OCI-LY7 (cell line): ENCODE results near the gene MYO16. TPM values are rescaled to one million over a fixed set of nuclear protein-coding genes. Genes with fewer than 3 reads are reported as not detected.
"Not testable (repeated sequence)": the region's sequence is repeated elsewhere in the genome, so short reads cannot be mapped to it uniquely, and the experiment has no call there.

Experiments
- BruUV-seq: library from RNA; stranded (reverse); fragments of 400-500 nt; replicated peaks from 2 replicates; lab custom pipeline; 2021; lab: Mats Ljungman, UMichigan
- CTCF ChIA-PET: fragments of 300-600 bp; sonication (Branson Sonifier 250); formaldehyde crosslinking; loops from one replicate; lab custom pipeline; 2022; ENCODE audit warnings: antibody characterized with exemption; ENCODE audit not compliant: unreplicated experiment; lab: Charles Lee
- POLR2A ChIA-PET: fragments of 300-600 bp; sonication (Branson Sonifier 250); formaldehyde crosslinking; loops from one replicate; lab custom pipeline; 2022; ENCODE audit warnings: antibody characterized with exemption; lab: Charles Lee
- DNase-seq: peaks from one replicate; pipeline ENCODE4 v3.0.0-alpha.2; 2015; ENCODE audit warnings: low spot score
- H2AFZ ChIP-seq: fragments of 200-600 bp; sonication (generic), shearing (Covaris generic); 2 replicates; pipeline ENCODE4 v1.6.1; 2014; ENCODE audit warnings: mild to moderate bottlenecking, antibody characterized with exemption, low read length, moderate library complexity
- H3K27ac ChIP-seq: fragments of 200-600 bp; sonication (generic); 2 replicates; pipeline ENCODE4 v1.5.1; 2014; ENCODE audit warnings: mixed run types, low read depth, mild to moderate bottlenecking, moderate library complexity, low read length, inconsistent platforms; ENCODE audit not compliant: poor library complexity, severe bottlenecking
- H3K36me3 ChIP-seq: fragments of 200-600 bp; sonication (generic); 2 replicates; pipeline ENCODE4 v1.6.1; 2014; ENCODE audit warnings: mild to moderate bottlenecking, antibody characterized with exemption, low read length, moderate library complexity, mixed read lengths; ENCODE audit not compliant: insufficient read depth
- H3K4me1 ChIP-seq: fragments of 200-600 bp; sonication (generic); 2 replicates; pipeline ENCODE4 v1.5.1; 2014; ENCODE audit warnings: mild to moderate bottlenecking, low read length; ENCODE audit not compliant: insufficient read depth, poor library complexity, severe bottlenecking
- H3K4me2 ChIP-seq: fragments of 200-600 bp; sonication (generic); 2 replicates; pipeline ENCODE4 v1.6.1; 2014; ENCODE audit warnings: mild to moderate bottlenecking, low read length
- H3K4me3 ChIP-seq: fragments of 200-600 bp; sonication (generic); 2 replicates; pipeline ENCODE4 v1.5.1; 2014; ENCODE audit warnings: mild to moderate bottlenecking, low read depth, low read length; ENCODE audit not compliant: poor library complexity, severe bottlenecking
- H3K79me2 ChIP-seq: fragments of 200-600 bp; sonication (generic); 2 replicates; pipeline ENCODE4 v1.6.1; 2016; ENCODE audit warnings: low read depth, mild to moderate bottlenecking, low read length, moderate library complexity, mixed read lengths; ENCODE audit not compliant: insufficient read depth
- H3K9me2 ChIP-seq: fragments of 200-600 bp; sonication (generic); 2 replicates; pipeline ENCODE4 v1.6.1; 2016; ENCODE audit warnings: mild to moderate bottlenecking, low read length, mixed read lengths; ENCODE audit not compliant: insufficient read depth
- H3K9me3 ChIP-seq: fragments of 200-600 bp; sonication (generic); 2 replicates; pipeline ENCODE4 v1.6.1; 2014; ENCODE audit warnings: mild to moderate bottlenecking, mixed run types, low read length, mixed read lengths
- H4K20me1 ChIP-seq: fragments of 200-600 bp; sonication (generic); 2 replicates; pipeline ENCODE4 v1.6.1; 2014; ENCODE audit warnings: mild to moderate bottlenecking, antibody characterized with exemption, low read length, moderate library complexity, mixed read lengths; ENCODE audit not compliant: insufficient read depth
- CTCF ChIP-seq: fragments of 200-600 bp; sonication (generic); conservative IDR thresholded peaks from 2 replicates; pipeline ENCODE4 v1.5.1; 2014; ENCODE audit warnings: mild to moderate bottlenecking, antibody characterized with exemption, low read length, moderate library complexity, mixed read lengths
- EZH2phosphoT487 ChIP-seq: fragments of 200-600 bp; sonication (generic); IDR thresholded peaks from 2 replicates; pipeline ENCODE4 v1.6.1; 2018; ENCODE audit warnings: low read depth, borderline replicate concordance, mild to moderate bottlenecking, mixed run types, antibody characterized with exemption, low read length, moderate library complexity, mixed read lengths
- intact Hi-C: fragments of 100-400 bp; cut with micrococcal nuclease; formaldehyde crosslinking; loops from one replicate; pipeline ENCODE4 v1.10.0; 2022; ENCODE audit not compliant: unreplicated experiment
- total RNA-seq, 2 experiments: library from RNA; depleted of rRNA in 1 of 2; stranded (reverse); fragments of >200 nt in 1 of 2; shearing (Covaris generic) in 1 of 2; gene quantifications; 2 replicates each; pipeline ENCODE4 v1.2.3, GENCODE V29; 2014 to 2022

The MYO16 gene
- total RNA-seq, 2 experiments from 2014 or later, result 0.06 TPM; not detected in 1

- CTCF ChIA-PET, result no interaction called here
- intact Hi-C loops, result no loop called here
- Histone ChIP-seq H3K27ac (no peak overlapping the region), H3K36me3 (no peaks in the 10 kb centered on the region), H3K4me3 (no peak overlapping the region), H3K9me3 (no peaks in the 10 kb centered on the region), H3K4me1 (no peaks in the 10 kb centered on the region), H4K20me1 (no peaks in the 10 kb centered on the region), H2AFZ (no peak overlapping the region), H3K9me2 (no peaks in the 10 kb centered on the region), H3K4me2 (no peak overlapping the region), H3K79me2 (no peaks in the 10 kb centered on the region)
- POLR2A ChIA-PET, result no interaction called here
- TF ChIP-seq EZH2phosphoT487, result no peak
- no peak for TF ChIP-seq CTCF
- DNase-seq, result no peak
- no TSS peak for BruUV-seq
Observed at GRCh38 chr13:109214393-109214792, 585.0 kb downstream of the MYO16 start.

GRCh38 chr13:109215377-109215776 lies 586.0 kb downstream of the MYO16 start:
- intact Hi-C loops, result no loop called here
- DNase-seq, result no peak
- no peaks in the 10 kb centered on the region for H3K36me3 ChIP-seq
- no peak overlapping the region for H2AFZ ChIP-seq
- no peak overlapping the region for H3K4me2 ChIP-seq
- POLR2A ChIA-PET, result no interaction called here
- no peaks in the 10 kb centered on the region for H3K79me2 ChIP-seq
- TF ChIP-seq CTCF (no peak), EZH2phosphoT487 (no peak)
- H4K20me1 ChIP-seq, result no peaks in the 10 kb centered on the region
- H3K4me1 ChIP-seq, result no peaks in the 10 kb centered on the region
- H3K4me3 ChIP-seq, result no peak overlapping the region
- no TSS peak for BruUV-seq
- H3K27ac ChIP-seq, result no peak overlapping the region
- H3K9me2 ChIP-seq, result no peaks in the 10 kb centered on the region
- CTCF ChIA-PET, result no interaction called here
- no peaks in the 10 kb centered on the region for H3K9me3 ChIP-seq

GRCh38 chr13:109217510-109217909 lies 588.1 kb downstream of the MYO16 start:
- POLR2A ChIA-PET, CTCF ChIA-PET, H4K20me1 ChIP-seq, H3K36me3 ChIP-seq, H3K79me2 ChIP-seq, intact Hi-C loops, H3K4me3 ChIP-seq, BruUV-seq, H3K9me2 ChIP-seq, H3K27ac ChIP-seq, H3K4me1 ChIP-seq, H3K9me3 ChIP-seq, H3K4me2 ChIP-seq, H2AFZ ChIP-seq, DNase-seq: not testable (repeated sequence)
